Gastroesophageal sphincter (tissue), 4 donors: ENCODE measurements around the gene NKAIN2. TPM values are rescaled to one million over a fixed set of nuclear protein-coding genes. Genes with fewer than 3 reads are reported as not detected.
"Not testable (repeated sequence)": the region's sequence is repeated elsewhere in the genome, so short reads cannot be mapped to it uniquely, and the experiment has no call there.

Source experiments
- ATAC-seq: fragments of 150-250 bp; one replicate; pipeline ENCODE4 v1.9.1; 2016; ENCODE audit warnings: mild to moderate bottlenecking, moderate library complexity
- H3K27ac ChIP-seq, 4 donors: fragments of 200-600 bp; sonication (generic) in 3 of 4; 1 replicate in 3 of 4; 2 replicates in 1 of 4; pipeline ENCODE4 v1.5.1; 2016 to 2019
- H3K27me3 ChIP-seq: fragments of 200-600 bp; sonication (generic); one replicate; pipeline ENCODE4 v1.5.1; 2019
- H3K36me3 ChIP-seq, 2 donors: fragments of 200-600 bp; sonication (generic); one replicate each; pipeline ENCODE4 v1.5.1; 2019; ENCODE audit warnings: control low read depth in 1 of 2
- H3K4me1 ChIP-seq, 3 donors: fragments of 200-600 bp; sonication (generic); 1 replicate in 2 of 3; 2 replicates in 1 of 3; pipeline ENCODE4 v1.5.1; 2016 to 2019; ENCODE audit warnings: control low read depth in 2 of 3
- H3K4me3 ChIP-seq, 2 donors: fragments of 200-600 bp; sonication (generic); one replicate each; pipeline ENCODE4 v1.5.1; 2019; ENCODE audit warnings: mild to moderate bottlenecking in 1 of 2, moderate library complexity in 1 of 2
- H3K9me3 ChIP-seq, 3 donors: fragments of 200-600 bp; sonication (generic); one replicate each; pipeline ENCODE4 v1.5.1; 2017 to 2019; ENCODE audit warnings: control low read depth in 2 of 3
- CTCF ChIP-seq, 4 experiments: fragments of 200-600 bp in 2 of 4; fragments of 450-650 bp in 2 of 4; sonication (generic) in 1 of 4; IDR thresholded peaks; one replicate each; pipeline ENCODE4 v1.5.1; 2017 to 2019; ENCODE audit warnings: antibody characterized with exemption in 4 of 4, mild to moderate bottlenecking in 2 of 4, moderate library complexity in 2 of 4
- EP300 ChIP-seq: sonication (generic); formaldehyde crosslinking; IDR thresholded peaks from one replicate; pipeline ENCODE4 v1.6.1; 2017; ENCODE audit warnings: antibody characterized with exemption, mild to moderate bottlenecking
- POLR2A ChIP-seq, 2 donors: fragments of 450-650 bp; IDR thresholded peaks; one replicate each; pipeline ENCODE4 v1.6.1; 2017; ENCODE audit warnings: antibody characterized with exemption in 2 of 2, mild to moderate bottlenecking in 2 of 2, moderate library complexity in 1 of 2
- POLR2AphosphoS5 ChIP-seq: sonication (generic); formaldehyde crosslinking; IDR thresholded peaks from one replicate; pipeline ENCODE4 v1.6.1; 2017; ENCODE audit warnings: antibody characterized with exemption
- WGBS, 2 donors: methylation state at CpG; one replicate each; pipeline ENCODE4 v1.1.5; 2018; ENCODE audit warnings: low coverage in 1 of 2; 5-methylcytosine and 5-hydroxymethylcytosine counted together
- total RNA-seq, 4 donors: library from RNA; depleted of rRNA; stranded (reverse); fragments of >200 nt; gene quantifications; one replicate each; pipeline ENCODE4 v1.1.0, GENCODE V29; 2016

NKAIN2 gene
- total RNA-seq, 4 donors from 2014 or later, result 0.23 to 3.2 TPM; not detected in 2

- no peak for ATAC-seq
- H3K27ac ChIP-seq, result no peak overlapping the region
Observed at GRCh38 chr6:124149646-124150045, 346.0 kb downstream of the NKAIN2 start.

GRCh38 chr6:124158024-124158423, 354.4 kb downstream of the NKAIN2 start:
- ATAC-seq, result no peak
- no peaks in the 10 kb centered on the region for H3K27me3 ChIP-seq
- 86% methylated on average over 1 of the region's 1 CpG for WGBS, 2 donors
- no peak overlapping the region for H3K27ac ChIP-seq
- no peaks in the 10 kb centered on the region for H3K36me3 ChIP-seq
- TF ChIP-seq EP300, result no peak
- H3K4me1 ChIP-seq, result no peaks in the 10 kb centered on the region
- no peak overlapping the region for H3K4me3 ChIP-seq
- no peaks in the 10 kb centered on the region for H3K9me3 ChIP-seq

More at GRCh38 chr6:124149646-124150045, 346.0 kb downstream of the NKAIN2 start:
- 94% methylated on average over 3 of the region's 4 CpGs; no CpG with 5 or more reads in 1 of the 2 donors for WGBS, 2 donors
- Histone ChIP-seq H3K9me3 (no peaks in the 10 kb centered on the region), H3K36me3 (no peaks in the 10 kb centered on the region), H3K27me3 (no peaks in the 10 kb centered on the region), H3K4me1 (no peaks in the 10 kb centered on the region), H3K4me3 (no peak overlapping the region)
- TF ChIP-seq POLR2A (IDR thresholded peaks at IDR 0.05), result no peak
- TF ChIP-seq CTCF (IDR thresholded peaks at IDR 0.05), result no peak
- TF ChIP-seq EP300, result no peak
- no peak for TF ChIP-seq POLR2AphosphoS5

- H3K27me3 ChIP-seq, result no peaks in the 10 kb centered on the region
- TF ChIP-seq POLR2A (IDR thresholded peaks at IDR 0.05), result no peak
- TF ChIP-seq POLR2AphosphoS5, result no peak
- no peak for TF ChIP-seq CTCF (IDR thresholded peaks at IDR 0.05)
- no peak for TF ChIP-seq EP300
- H3K4me3 ChIP-seq, result no peak overlapping the region
- 45 to 49% methylated on average over 3 of the region's 3 CpGs for WGBS, 2 donors
- no peaks in the 10 kb centered on the region for H3K9me3 ChIP-seq
- ATAC-seq, result no peak
- H3K4me1 ChIP-seq, result no peaks in the 10 kb centered on the region
- H3K27ac ChIP-seq, result no peak overlapping the region
- no peaks in the 10 kb centered on the region for H3K36me3 ChIP-seq
Observed at GRCh38 chr6:124163676-124164075, 360.0 kb downstream of the NKAIN2 start.

GRCh38 chr6:124164343-124164742, 360.7 kb downstream of the NKAIN2 start:
- TF ChIP-seq POLR2A (IDR thresholded peaks at IDR 0.05), result no peak
- no peak for TF ChIP-seq CTCF (IDR thresholded peaks at IDR 0.05)
- no peak for TF ChIP-seq POLR2AphosphoS5
- no peak for TF ChIP-seq EP300
- no peak for ATAC-seq
- no peaks in the 10 kb centered on the region for H3K4me1 ChIP-seq
- H3K27ac ChIP-seq, result no peak overlapping the region
- no peak overlapping the region for H3K4me3 ChIP-seq
- H3K36me3 ChIP-seq, result no peaks in the 10 kb centered on the region
- WGBS, 2 donors, result 75 to 78% methylated on average over 7 of the region's 7 CpGs
- no peaks in the 10 kb centered on the region for H3K9me3 ChIP-seq
- no peaks in the 10 kb centered on the region for H3K27me3 ChIP-seq

- H3K27me3 ChIP-seq, H3K9me3 ChIP-seq: not testable (repeated sequence)
- WGBS, 2 donors, result 100% methylated on average over 1 of the region's 1 CpG; no CpG with 5 or more reads in 1 of the 2 donors
Observed at GRCh38 chr6:124167249-124167648, 363.6 kb downstream of the NKAIN2 start.

GRCh38 chr6:124190256-124190655, 386.6 kb downstream of the NKAIN2 start:
- no peaks in the 10 kb centered on the region for H3K9me3 ChIP-seq
- no peaks in the 10 kb centered on the region for H3K27me3 ChIP-seq
- H3K4me3 ChIP-seq, result no peak overlapping the region
- no peak overlapping the region for H3K27ac ChIP-seq
- ATAC-seq, result no peak
- H3K36me3 ChIP-seq, result no peaks in the 10 kb centered on the region
- no peaks in the 10 kb centered on the region for H3K4me1 ChIP-seq
- TF ChIP-seq CTCF (IDR thresholded peaks at IDR 0.05), result no peak
- TF ChIP-seq POLR2A (IDR thresholded peaks at IDR 0.05), result no peak
- no peak for TF ChIP-seq POLR2AphosphoS5
- no peak for TF ChIP-seq EP300
- WGBS, 2 donors, result 55 to 59% methylated on average over 2 of the region's 2 CpGs

More at GRCh38 chr6:124167249-124167648, 363.6 kb downstream of the NKAIN2 start:
- H3K27ac ChIP-seq, ATAC-seq, H3K36me3 ChIP-seq, H3K4me3 ChIP-seq, H3K4me1 ChIP-seq: not testable (repeated sequence)
